AG04450 (cell line): ENCODE results near the gene ARSB. TPM values are rescaled to one million over a fixed set of nuclear protein-coding genes. Genes with fewer than 3 reads are reported as not detected.

Source experiments
- CTCF ChIA-PET: fragments of 300-600, 350-600 bp; formaldehyde crosslinking; extraction: SDS; loops from one replicate; lab custom pipeline; 2022; ENCODE audit warnings: antibody characterized with exemption, inconsistent platforms; lab: Charles Lee
- POLR2A ChIA-PET: fragments of 350-600 bp; formaldehyde crosslinking; extraction: SDS; loops from one replicate; lab custom pipeline; 2021; ENCODE audit warnings: antibody characterized with exemption, inconsistent platforms; lab: Yijun Ruan, JAX
- DNase-seq: peaks from one replicate; pipeline ENCODE4 v3.0.0-alpha.2; 2011; ENCODE audit warnings: low read depth, low spot score
- H3K27ac ChIP-seq: one replicate; pipeline ENCODE4 v1.5.1; 2012; ENCODE audit warnings: low read depth, low read length, control low read depth
- H3K27me3 ChIP-seq: one replicate; pipeline ENCODE4 v1.6.0; 2012; ENCODE audit warnings: low read length; ENCODE audit not compliant: control insufficient read depth, insufficient read depth
- H3K4me3 ChIP-seq: 2 replicates; pipeline ENCODE4 v1.5.1; 2011; ENCODE audit warnings: mild to moderate bottlenecking, low read depth, low read length, control low read depth
- H3K9me3 ChIP-seq: 2 replicates; pipeline ENCODE4 v1.5.1; 2012; ENCODE audit warnings: low read length; ENCODE audit not compliant: control insufficient read depth, insufficient read depth
- CTCF ChIP-seq: IDR thresholded peaks from 2 replicates; pipeline ENCODE4 v1.5.1; 2011; ENCODE audit warnings: low read depth, low read length, control low read depth, inconsistent platforms
- polyA minus RNA-seq: library from RNA; depleted of rRNA, polyadenylated mRNA; stranded (reverse); fragments of >200 nt; gene quantifications from 2 replicates; pipeline ENCODE4 v1.2.3, GENCODE V29; 2011; rRNA and poly(A)+ RNA removed
- polyA plus RNA-seq: library from polyadenylated mRNA; depleted of rRNA; stranded (reverse); fragments of >200 nt; gene quantifications from 2 replicates; pipeline ENCODE4 v1.2.3, GENCODE V29; 2011; rRNA removed

ARSB gene
- polyA plus RNA-seq (21.0 and 21.7 TPM in 2 replicates), polyA minus RNA-seq (17.3 and 17.4 TPM in 2 replicates)

GRCh38 chr5:78985116-78985724 is at the start of gene ARSB:
Gene ARSB (minus strand): TSS chr5:78985310. CDS start chr5:78985248, 62 bp downstream.
- no peak for DNase-seq
- CTCF ChIA-PET, result interaction anchor here (1.5 to 2.0 kb wide), 4 partner anchors 36 to 148 kb away, joined by 3 to 11 read pairs (median 8); no protein-coding TSS in a partner anchor
- POLR2A ChIA-PET, result interaction anchor here (0.6 to 1.6 kb wide), 10 partner anchors 40 to 797 kb away, joined by 3 to 4 read pairs (median 3); no protein-coding TSS in a partner anchor
- no peak for TF ChIP-seq CTCF
- H3K27me3 ChIP-seq, result no peaks in the 10 kb centered on the region
- H3K27ac ChIP-seq, result peak within 1 kb of the TSS; percentile 73
- peak within 1 kb of the TSS; percentile 73 for H3K4me3 ChIP-seq
- no peaks in the 10 kb centered on the region for H3K9me3 ChIP-seq

DNA sequence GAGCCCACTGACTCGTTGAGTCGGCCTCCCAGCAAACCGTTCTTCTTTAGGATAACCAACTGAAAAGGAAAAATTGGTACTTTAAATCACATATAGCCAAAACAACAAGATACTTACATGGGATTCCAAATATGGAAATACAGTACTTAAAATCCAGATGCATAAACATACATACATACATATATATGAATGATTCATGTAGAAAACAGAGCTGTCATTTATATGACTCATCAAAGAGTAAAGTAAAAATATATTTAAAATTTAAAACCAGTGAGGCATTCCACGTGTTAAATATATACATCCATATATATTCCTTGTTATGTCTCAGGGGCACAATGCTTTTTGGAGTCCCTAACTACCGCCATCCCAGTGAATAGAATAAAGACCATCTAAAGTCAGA is 47.7 kb upstream of the ARSB start:
- POLR2A ChIA-PET, result no interaction called here
- DNase-seq, result no peak
- H3K9me3 ChIP-seq, result no peaks in the 10 kb centered on the region
- CTCF ChIA-PET, result interaction anchor here (1.2 to 4.1 kb wide), 3 partner anchors 8 to 100 kb away, joined by 5 to 57 read pairs (median 8); no protein-coding TSS in a partner anchor
- H3K4me3 ChIP-seq, result no peak overlapping the region
- no peaks in the 10 kb centered on the region for H3K27me3 ChIP-seq
- no peak overlapping the region for H3K27ac ChIP-seq
- TF ChIP-seq CTCF, result no peak

- ChIA-PET CTCF (no interaction called here), POLR2A (no interaction called here)
- peaks cover 4% of the 10 kb centered on the region for H3K27me3 ChIP-seq
- H3K9me3 ChIP-seq, result no peaks in the 10 kb centered on the region
- no peak for DNase-seq
- no peak overlapping the region for H3K27ac ChIP-seq
- TF ChIP-seq CTCF, result no peak
- no peak overlapping the region for H3K4me3 ChIP-seq
Measured at GRCh38 chr5:79032031-79032695, 47.1 kb upstream of the ARSB start.

GRCh38 chr5:79031485-79031867 is 46.4 kb upstream of the ARSB start:
- CTCF ChIA-PET, result interaction anchor here (16.3 kb wide), 1 partner anchor 98 kb away, joined by 920 read pairs; no protein-coding TSS in a partner anchor
- TF ChIP-seq CTCF, result no peak

More at GRCh38 chr5:79031485-79031867, 46.4 kb upstream of the ARSB start:
- H3K9me3 ChIP-seq, result no peaks in the 10 kb centered on the region
- no peak for DNase-seq
- no peak overlapping the region for H3K4me3 ChIP-seq
- no peak overlapping the region for H3K27ac ChIP-seq
- POLR2A ChIA-PET, result no interaction called here
- H3K27me3 ChIP-seq, result peaks cover 4% of the 10 kb centered on the region
